Mesendoderm (in vitro differentiated cells): Measurements from ENCODE around the gene ZSCAN32.

ENCODE experiments used
- DNase-seq: peaks from one replicate; pipeline ENCODE4 v3.0.0; 2013
- H2AK5ac ChIP-seq: 2 replicates; pipeline ENCODE4 v1.6.1; 2013; ENCODE audit warnings: low read length, inconsistent platforms
- H2BK120ac ChIP-seq: 2 replicates; pipeline ENCODE4 v1.6.1; 2013; ENCODE audit warnings: low read depth, mild to moderate bottlenecking, low read length, moderate library complexity, mixed read lengths
- H2BK15ac ChIP-seq: replicated peaks from 2 replicates; pipeline ENCODE4 v1.6.1; 2013; ENCODE audit warnings: low read depth, mild to moderate bottlenecking, moderate library complexity
- H2BK5ac ChIP-seq: 2 replicates; pipeline ENCODE4 v1.6.1; 2013; ENCODE audit warnings: low read length, inconsistent platforms
- H3K18ac ChIP-seq: 2 replicates; pipeline ENCODE4 v1.6.1; 2013; ENCODE audit warnings: mild to moderate bottlenecking, low read length, mixed read lengths
- H3K23ac ChIP-seq: one replicate; pipeline ENCODE4 v1.6.1; 2013; ENCODE audit warnings: low read length
- H3K27ac ChIP-seq: 2 replicates; pipeline ENCODE4 v1.5.1; 2013; ENCODE audit warnings: low read depth, mild to moderate bottlenecking, inconsistent platforms, low read length, moderate library complexity
- H3K27me3 ChIP-seq: 2 replicates; pipeline ENCODE4 v1.6.1; 2013; ENCODE audit warnings: low read length, control low read depth, mild to moderate bottlenecking, inconsistent platforms; ENCODE audit not compliant: insufficient read depth, poor library complexity
- H3K36me3 ChIP-seq: 2 replicates; pipeline ENCODE4 v1.6.1; 2013; ENCODE audit warnings: low read length, inconsistent platforms; ENCODE audit not compliant: control insufficient read depth, insufficient read depth
- H3K4ac ChIP-seq: one replicate; pipeline ENCODE4 v1.6.1; 2013; ENCODE audit warnings: low read depth, mild to moderate bottlenecking, low read length, moderate library complexity
- H3K4me1 ChIP-seq: 2 replicates; pipeline ENCODE4 v1.6.1; 2013; ENCODE audit warnings: low read depth, low read length, inconsistent platforms; ENCODE audit not compliant: control insufficient read depth
- H3K4me2 ChIP-seq: 2 replicates; pipeline ENCODE4 v1.6.1; 2013; ENCODE audit warnings: low read length
- H3K4me3 ChIP-seq: 2 replicates; pipeline ENCODE4 v1.5.1; 2013; ENCODE audit warnings: mild to moderate bottlenecking, low read length
- H3K56ac ChIP-seq: one replicate; pipeline ENCODE4 v1.6.1; 2013; ENCODE audit warnings: low read length
- H3K79me1 ChIP-seq: 2 replicates; pipeline ENCODE4 v1.6.1; 2013; ENCODE audit warnings: low read length, inconsistent platforms
- H3K79me2 ChIP-seq: 2 replicates; pipeline ENCODE4 v1.6.1; 2013; ENCODE audit warnings: mild to moderate bottlenecking, low read length; ENCODE audit not compliant: control insufficient read depth, insufficient read depth
- H3K9ac ChIP-seq: 2 replicates; pipeline ENCODE4 v1.6.1; 2013; ENCODE audit warnings: low read length, inconsistent platforms
- H4K5ac ChIP-seq: one replicate; pipeline ENCODE4 v1.6.1; 2013; ENCODE audit warnings: low read length
- H4K8ac ChIP-seq: one replicate; pipeline ENCODE4 v1.6.1; 2013; ENCODE audit warnings: low read depth, mild to moderate bottlenecking, control low read depth, low read length, moderate library complexity
- WGBS: extraction: QIAGEN DNeasy Blood & Tissue Kit; methylation state at CpG from one replicate; pipeline ENCODE4 v1.1.7; 2013; ENCODE audit warnings: low lambda C conversion rate, missing lambda C conversion rate; ENCODE audit not compliant: insufficient coverage; ENCODE audit errors: extremely low coverage; 5-methylcytosine and 5-hydroxymethylcytosine counted together

The ZSCAN32 gene

GRCh38 chr16:3364774-3365427, 35.9 kb downstream of the ZSCAN32 start:
- Histone ChIP-seq H3K27me3 (no peaks in the 10 kb centered on the region), H3K79me2 (no peaks in the 10 kb centered on the region), H3K4me3 (no peak overlapping the region), H3K56ac (no peak overlapping the region), H2BK15ac (no peak overlapping the region), H3K4me2 (no peak overlapping the region), H3K4me1 (no peaks in the 10 kb centered on the region), H3K9ac (no peak overlapping the region), H4K5ac (no peak overlapping the region), H2BK5ac (no peak overlapping the region), H3K36me3 (no peaks in the 10 kb centered on the region), H4K8ac (no peak overlapping the region), H3K27ac (no peak overlapping the region), H2AK5ac (no peak overlapping the region), H2BK120ac (no peak overlapping the region), H3K23ac (no peak overlapping the region), H3K79me1 (no peaks in the 10 kb centered on the region), H3K18ac (no peak overlapping the region), H3K4ac (no peak overlapping the region)
- no CpG with 5 or more reads among the region's 42 CpGs for WGBS
- DNase-seq = no peak

- H2BK15ac ChIP-seq = no peak overlapping the region
- no CpG with 5 or more reads among the region's 7 CpGs for whole genome bisulfite sequencing
- H2BK120ac ChIP-seq = no peak overlapping the region
- H3K4me3 ChIP-seq = no peak overlapping the region
- no peak for DNase-seq
- H4K8ac ChIP-seq = no peak overlapping the region
- H3K4me1 ChIP-seq = no peaks in the 10 kb centered on the region
- no peak overlapping the region for H3K23ac ChIP-seq
- no peak overlapping the region for H3K27ac ChIP-seq
- H3K79me1 ChIP-seq = no peaks in the 10 kb centered on the region
- H2AK5ac ChIP-seq = no peak overlapping the region
- no peaks in the 10 kb centered on the region for H3K36me3 ChIP-seq
- H3K4me2 ChIP-seq = no peak overlapping the region
- no peak overlapping the region for H4K5ac ChIP-seq
- no peak overlapping the region for H3K4ac ChIP-seq
- H2BK5ac ChIP-seq = no peak overlapping the region
- no peak overlapping the region for H3K9ac ChIP-seq
- H3K56ac ChIP-seq = no peak overlapping the region
- no peaks in the 10 kb centered on the region for H3K79me2 ChIP-seq
- H3K18ac ChIP-seq = no peak overlapping the region
- H3K27me3 ChIP-seq = no peaks in the 10 kb centered on the region
Observed at GRCh38 chr16:3363793-3364192, 37.0 kb downstream of the ZSCAN32 start.

- no peaks in the 10 kb centered on the region for H3K79me1 ChIP-seq
- no peak overlapping the region for H4K8ac ChIP-seq
- no peak overlapping the region for H3K4me2 ChIP-seq
- H3K36me3 ChIP-seq = no peaks in the 10 kb centered on the region
- no peaks in the 10 kb centered on the region for H3K4me1 ChIP-seq
- H2BK5ac ChIP-seq = no peak overlapping the region
- H3K27ac ChIP-seq = no peak overlapping the region
- H2AK5ac ChIP-seq = no peak overlapping the region
- H2BK15ac ChIP-seq = no peak overlapping the region
- no peak overlapping the region for H2BK120ac ChIP-seq
- DNase-seq = no peak
- H3K4me3 ChIP-seq = no peak overlapping the region
- no peaks in the 10 kb centered on the region for H3K27me3 ChIP-seq
- no peak overlapping the region for H4K5ac ChIP-seq
- no peak overlapping the region for H3K4ac ChIP-seq
- H3K23ac ChIP-seq = no peak overlapping the region
- no peak overlapping the region for H3K9ac ChIP-seq
- H3K18ac ChIP-seq = no peak overlapping the region
- no peak overlapping the region for H3K56ac ChIP-seq
- no peaks in the 10 kb centered on the region for H3K79me2 ChIP-seq
Observed at GRCh38 chr16:3362931-3363330, 37.9 kb downstream of the ZSCAN32 start.

- Histone ChIP-seq H2BK120ac (no peak overlapping the region), H3K56ac (no peak overlapping the region), H3K79me1 (no peaks in the 10 kb centered on the region), H3K4me3 (no peak overlapping the region), H2BK5ac (no peak overlapping the region), H3K27me3 (no peaks in the 10 kb centered on the region), H3K4ac (no peak overlapping the region), H3K23ac (no peak overlapping the region), H3K4me1 (no peaks in the 10 kb centered on the region), H3K79me2 (no peaks in the 10 kb centered on the region), H4K5ac (no peak overlapping the region), H3K9ac (no peak overlapping the region), H2BK15ac (no peak overlapping the region), H3K18ac (no peak overlapping the region), H4K8ac (no peak overlapping the region), H3K36me3 (no peaks in the 10 kb centered on the region), H3K27ac (no peak overlapping the region), H2AK5ac (no peak overlapping the region), H3K4me2 (no peak overlapping the region)
- no CpG with 5 or more reads among the region's 1 CpG for WGBS
- DNase-seq = no peak
Observed at GRCh38 chr16:3358871-3359270, 41.9 kb downstream of the ZSCAN32 start.

GRCh38 chr16:3356118-3356517, 44.7 kb downstream of the ZSCAN32 start:
- H3K4ac ChIP-seq = no peak overlapping the region
- H4K8ac ChIP-seq = no peak overlapping the region
- H2BK5ac ChIP-seq = no peak overlapping the region
- WGBS = no CpG with 5 or more reads among the region's 10 CpGs
- H3K4me2 ChIP-seq = no peak overlapping the region
- no peak overlapping the region for H3K18ac ChIP-seq
- no peaks in the 10 kb centered on the region for H3K79me2 ChIP-seq
- H3K56ac ChIP-seq = no peak overlapping the region
- H3K27me3 ChIP-seq = no peaks in the 10 kb centered on the region
- H3K36me3 ChIP-seq = no peaks in the 10 kb centered on the region
- no peak overlapping the region for H2AK5ac ChIP-seq
- no peak overlapping the region for H3K27ac ChIP-seq
- H2BK120ac ChIP-seq = no peak overlapping the region
- H3K4me1 ChIP-seq = no peaks in the 10 kb centered on the region
- H3K23ac ChIP-seq = no peak overlapping the region
- no peak overlapping the region for H2BK15ac ChIP-seq
- no peak for DNase-seq
- no peak overlapping the region for H3K9ac ChIP-seq
- H3K4me3 ChIP-seq = no peak overlapping the region
- H4K5ac ChIP-seq = no peak overlapping the region
- H3K79me1 ChIP-seq = no peaks in the 10 kb centered on the region

GRCh38 chr16:3355589-3355988, 45.2 kb downstream of the ZSCAN32 start, which contains the start of gene OR2C1:
Gene OR2C1, plus strand, starts transcription at chr16:3355889. Its CDS starts 52 bp downstream, at chr16:3355941.
- no peak within 1 kb of the TSS for H3K4ac ChIP-seq
- no peak within 1 kb of the TSS for H4K8ac ChIP-seq

More at GRCh38 chr16:3355589-3355988, 45.2 kb downstream of the ZSCAN32 start, which contains the start of gene OR2C1:
- no peak within 1 kb of the TSS for H3K23ac ChIP-seq
- no peak within 1 kb of the TSS for H4K5ac ChIP-seq
- H3K27me3 ChIP-seq = no peaks in the 10 kb centered on the region
- no peak within 1 kb of the TSS for H2AK5ac ChIP-seq
- no peak within 1 kb of the TSS for H3K27ac ChIP-seq
- H2BK5ac ChIP-seq = no peak within 1 kb of the TSS
- no peaks in the 10 kb centered on the region for H3K36me3 ChIP-seq
- no peak within 1 kb of the TSS for H3K4me3 ChIP-seq
- H3K56ac ChIP-seq = no peak within 1 kb of the TSS
- no peaks in the 10 kb centered on the region for H3K4me1 ChIP-seq
- no peak for DNase-seq
- H3K18ac ChIP-seq = no peak within 1 kb of the TSS
- H3K9ac ChIP-seq = no peak within 1 kb of the TSS
- H3K4me2 ChIP-seq = no peak within 1 kb of the TSS
- H3K79me1 ChIP-seq = no peaks in the 10 kb centered on the region
- no peaks in the 10 kb centered on the region for H3K79me2 ChIP-seq
- H2BK120ac ChIP-seq = no peak within 1 kb of the TSS
- WGBS = no CpG with 5 or more reads among the region's 3 CpGs
- H2BK15ac ChIP-seq = no peak within 1 kb of the TSS
